ES-I3 (cell line): Measurements from ENCODE around the gene ZBED4.
"Not testable (repeated sequence)": the region's sequence is repeated elsewhere in the genome, so short reads cannot be mapped to it uniquely, and the experiment has no call there.

Source experiments
- H3K36me3 ChIP-seq: 2 replicates; pipeline ENCODE4 v1.6.1; 2013; ENCODE audit warnings: mild to moderate bottlenecking, low read length, control low read depth, moderate library complexity; ENCODE audit not compliant: insufficient read depth
- H3K4me1 ChIP-seq: 2 replicates; pipeline ENCODE4 v1.6.1; 2013; ENCODE audit warnings: mild to moderate bottlenecking, control low read depth, low read length; ENCODE audit not compliant: insufficient read depth
- H3K9ac ChIP-seq: 2 replicates; pipeline ENCODE4 v1.6.1; 2013; ENCODE audit warnings: low read depth, mild to moderate bottlenecking, low read length, moderate library complexity
- H3K9me3 ChIP-seq: 2 replicates; pipeline ENCODE4 v1.6.1; 2013; ENCODE audit warnings: mild to moderate bottlenecking, low read length, moderate library complexity; ENCODE audit not compliant: control insufficient read depth, insufficient read depth

The ZBED4 gene

DNA sequence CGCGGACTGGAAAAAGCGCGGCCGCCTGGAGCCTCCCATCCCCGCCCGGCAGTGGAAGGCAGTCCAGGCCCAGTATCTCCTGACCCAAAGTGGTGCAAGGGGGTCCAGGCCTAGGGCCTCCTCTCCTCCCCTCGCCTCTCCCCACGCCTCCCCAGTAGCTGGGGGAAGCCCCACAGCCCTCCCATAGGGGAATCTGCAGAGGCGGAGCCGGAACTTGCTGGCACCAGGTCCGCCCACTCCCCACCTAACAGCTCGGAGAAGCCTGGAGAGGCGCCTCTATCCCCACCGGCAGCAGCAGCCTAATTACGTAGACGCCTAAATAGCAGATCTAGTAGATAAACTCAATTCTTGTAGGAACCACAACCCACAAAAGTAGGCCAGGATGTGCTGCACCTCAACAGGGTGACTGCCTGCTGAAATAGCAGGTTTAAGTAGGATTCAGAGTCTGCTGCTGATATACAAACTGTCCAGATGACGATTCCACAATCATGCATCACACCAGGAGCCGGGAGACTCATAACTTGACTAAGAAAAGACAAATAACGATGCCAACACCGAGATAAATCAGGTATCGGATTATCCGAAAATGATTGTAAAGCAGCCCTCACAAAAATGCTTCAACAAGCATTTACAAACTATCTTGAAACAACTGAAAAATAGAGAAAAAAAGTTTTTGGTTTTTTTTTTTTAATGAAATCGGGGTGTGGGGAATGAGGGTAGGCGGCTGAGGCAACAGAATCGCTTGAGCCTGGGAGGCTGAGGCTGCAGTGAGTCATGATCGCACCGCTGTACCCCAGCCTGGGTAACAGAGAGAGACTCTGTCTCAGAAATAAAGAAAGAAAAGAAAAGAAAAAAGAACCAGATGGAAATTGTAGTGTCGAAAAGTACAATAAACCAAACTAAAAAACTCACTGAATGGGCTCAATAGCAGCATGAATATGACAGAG, 14.6 kb upstream of the ZBED4 start:
- peak overlapping the region; percentile 47; the same call in 1 of the 2 replicates for H3K9ac ChIP-seq

DNA sequence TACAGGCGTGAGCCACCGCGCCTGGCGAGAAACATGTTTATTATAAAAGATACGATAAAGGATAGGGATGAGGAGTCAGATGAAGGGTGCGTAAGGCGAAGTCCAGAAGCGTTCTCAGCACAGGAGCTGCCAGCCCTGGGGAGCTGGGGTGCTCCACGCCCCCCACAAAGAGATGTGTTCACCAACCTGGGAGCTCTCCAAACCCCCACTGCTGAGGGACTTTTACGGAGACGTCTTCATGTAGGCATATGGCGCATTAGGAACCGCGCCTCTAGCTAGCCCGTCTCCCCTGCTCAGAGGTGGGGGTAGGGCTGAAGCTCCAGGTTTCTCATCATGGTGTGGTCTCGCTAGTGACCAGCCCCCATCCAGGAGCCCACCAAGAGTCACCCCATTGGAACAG, 8.4 kb upstream of the ZBED4 start:
- Histone ChIP-seq H3K9me3 (no peaks in the 10 kb centered on the region), H3K36me3 (no peaks in the 10 kb centered on the region), H3K4me1 (no peaks in the 10 kb centered on the region), H3K9ac (no peak overlapping the region)

More for the DNA sequence above, 14.6 kb upstream of the ZBED4 start:
- Histone ChIP-seq H3K36me3 (no peaks in the 10 kb centered on the region), H3K4me1 (peaks cover 6% of the 10 kb centered on the region; the same call in 1 of the 2 replicates), H3K9me3 (no peaks in the 10 kb centered on the region)

DNA sequence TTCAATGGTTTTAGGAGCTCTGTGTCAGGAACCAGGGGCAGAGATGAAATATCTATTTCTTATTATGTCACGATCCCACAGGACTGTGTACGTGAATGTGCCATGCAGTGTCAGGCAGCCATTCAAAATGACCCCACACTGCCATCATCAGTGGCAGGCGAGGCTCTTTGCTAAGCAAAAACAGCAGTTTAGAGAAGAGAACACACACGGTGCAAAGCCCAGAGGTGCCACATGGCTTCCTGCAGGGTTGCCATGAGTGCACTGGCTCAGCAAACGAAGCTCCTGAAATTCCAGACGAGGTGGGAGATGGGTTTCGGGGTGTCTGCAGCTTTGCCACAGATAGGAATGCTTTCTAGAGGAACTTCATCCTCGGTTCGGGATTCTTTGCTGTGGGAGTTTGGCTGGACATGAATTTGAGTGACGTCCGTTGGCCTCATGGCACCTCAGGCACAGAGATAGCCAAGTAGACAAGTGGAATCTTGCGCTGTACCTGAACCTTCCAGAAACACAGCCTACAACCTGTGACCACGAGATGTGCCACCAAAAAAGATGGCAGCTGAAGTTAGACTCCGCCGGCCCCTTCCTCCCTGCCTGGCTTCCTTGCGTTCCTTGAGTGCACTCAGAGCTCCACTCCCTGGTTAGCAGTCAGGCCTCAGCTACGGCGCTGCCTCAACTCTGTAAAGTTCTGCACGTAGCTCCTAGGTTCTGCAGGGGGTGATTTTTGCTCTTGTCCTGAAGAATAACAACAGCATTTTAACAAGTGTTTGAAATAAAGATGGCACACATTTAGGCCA, 7.8 kb upstream of the ZBED4 start:
- no peaks in the 10 kb centered on the region for H3K36me3 ChIP-seq

DNA sequence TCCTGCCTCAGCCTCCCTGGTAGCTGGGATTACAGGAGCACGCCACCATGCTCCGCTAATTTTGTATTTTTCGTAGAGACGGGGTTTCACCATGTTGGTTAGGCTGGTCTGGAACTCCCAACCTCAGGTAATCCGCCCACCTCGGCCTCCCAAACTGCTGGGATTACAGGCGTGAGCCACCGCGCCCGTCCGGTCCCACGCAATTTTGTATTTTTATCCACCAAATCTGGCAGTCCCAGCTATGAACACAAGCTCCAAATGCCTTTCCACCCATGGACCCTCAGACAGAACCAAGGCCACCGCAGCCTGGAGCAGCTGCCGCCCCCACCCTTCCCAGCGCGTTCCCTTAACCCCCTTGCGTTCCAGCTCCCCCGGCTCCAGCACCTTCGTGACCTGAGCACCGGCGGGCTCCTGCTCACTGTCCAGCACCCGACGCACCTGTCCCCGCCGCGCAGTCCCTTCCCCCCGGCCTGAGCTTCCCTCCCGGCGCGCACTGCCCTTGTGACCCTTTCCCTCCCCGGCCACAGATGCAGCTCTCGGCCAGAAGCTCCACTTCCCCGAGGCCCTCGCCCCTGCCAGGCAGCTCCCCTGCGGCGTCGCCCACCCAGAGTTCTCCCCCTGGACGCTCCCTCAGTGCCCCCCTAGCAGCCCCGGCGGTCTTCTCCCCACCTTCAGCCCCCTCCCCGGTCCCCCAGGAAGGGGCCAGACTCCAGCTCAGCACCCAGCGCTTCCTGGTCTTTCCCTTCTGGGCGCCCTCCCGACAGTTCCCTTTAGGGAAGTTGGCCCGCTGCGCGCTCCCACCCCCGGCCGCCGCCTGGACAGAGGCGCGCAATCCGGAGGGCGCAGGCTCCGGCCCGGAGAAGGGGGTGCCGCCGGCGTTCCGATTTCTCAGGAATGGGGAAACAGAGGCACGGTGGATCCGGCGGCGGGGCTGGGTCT, 5.6 kb upstream of the ZBED4 start:
- Histone ChIP-seq H3K9me3 (no peaks in the 10 kb centered on the region), H3K36me3 (no peaks in the 10 kb centered on the region), H3K4me1 (no peaks in the 10 kb centered on the region), H3K9ac (peak overlapping the region; percentile 60; the same call in 1 of the 2 replicates)

More for the DNA sequence above, 7.8 kb upstream of the ZBED4 start:
- Histone ChIP-seq H3K9me3 (no peaks in the 10 kb centered on the region), H3K9ac (no peak overlapping the region), H3K4me1 (no peaks in the 10 kb centered on the region)

DNA sequence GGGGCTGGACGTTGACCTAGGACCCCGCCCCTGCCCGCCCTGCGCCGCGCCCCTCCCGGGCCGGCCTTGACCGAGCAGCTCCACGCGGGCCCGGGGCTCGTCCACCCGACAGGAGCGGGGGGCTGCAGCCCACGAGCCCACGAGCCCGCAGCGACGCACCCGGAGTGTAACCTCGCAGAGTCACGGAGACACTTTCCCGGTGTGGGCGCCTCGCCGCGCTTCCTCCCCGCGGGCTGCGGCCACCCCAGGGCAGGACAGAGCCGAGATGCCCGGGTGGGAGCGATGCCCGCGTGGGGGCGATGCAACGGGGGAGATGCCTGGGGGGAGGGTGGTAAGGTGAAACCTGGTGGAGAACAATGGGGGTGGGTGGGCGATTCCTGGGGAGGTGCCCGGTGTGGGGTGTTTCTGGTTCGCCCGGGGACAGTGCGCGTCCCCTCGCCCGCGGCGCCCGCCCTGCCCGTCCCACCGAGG, 4.9 kb upstream of the ZBED4 start:
- Histone ChIP-seq H3K36me3 (no peaks in the 10 kb centered on the region), H3K9me3 (no peaks in the 10 kb centered on the region), H3K4me1 (no peaks in the 10 kb centered on the region), H3K9ac (peak overlapping the region; percentile 60; the same call in 1 of the 2 replicates)

DNA sequence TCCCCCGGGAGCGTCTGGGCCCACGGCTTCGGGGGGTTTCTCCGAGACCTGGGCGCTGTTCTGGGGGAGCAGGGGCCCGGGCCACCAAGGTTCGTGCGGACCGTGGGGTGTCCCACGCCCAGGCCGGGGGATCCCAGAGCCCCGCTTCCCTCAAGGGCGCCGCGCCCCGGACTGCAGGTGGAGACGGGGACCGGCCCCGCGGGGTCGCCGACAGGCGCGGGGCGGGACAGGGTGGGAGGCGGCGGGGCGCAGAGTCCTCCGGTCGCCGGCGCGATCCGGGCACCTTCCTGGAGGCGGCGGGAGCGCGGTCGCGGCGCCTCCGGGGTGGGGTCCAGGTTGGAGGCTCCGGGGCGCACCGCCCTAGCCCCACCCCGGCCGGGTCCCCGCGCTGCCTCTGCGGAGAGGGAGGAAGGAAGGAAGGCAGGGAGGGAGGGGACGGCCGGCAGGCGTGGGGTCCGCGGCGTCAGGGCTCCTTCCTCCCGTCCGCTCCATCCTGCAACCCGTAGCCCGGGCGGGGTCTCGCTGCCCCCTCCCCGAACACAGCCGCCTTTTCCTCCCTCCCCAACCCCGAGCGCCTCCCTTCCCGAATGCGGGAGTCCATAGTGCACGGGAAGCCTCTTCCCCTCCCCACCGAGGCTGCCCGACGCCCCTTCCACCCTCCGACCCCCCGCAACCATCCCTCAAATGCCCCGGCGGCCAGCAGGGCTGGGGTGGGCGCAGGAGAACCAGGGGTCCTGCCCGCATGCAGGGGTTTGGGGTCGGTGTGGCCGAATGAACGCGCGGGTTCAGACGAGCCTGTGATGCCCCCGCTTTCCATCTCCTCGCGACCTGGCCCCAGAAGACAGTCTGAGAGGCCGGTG, 4.3 kb upstream of the ZBED4 start:
- Histone ChIP-seq H3K4me1 (no peaks in the 10 kb centered on the region), H3K36me3 (no peaks in the 10 kb centered on the region), H3K9ac (peak overlapping the region; percentile 38; the same call in 1 of the 2 replicates), H3K9me3 (no peaks in the 10 kb centered on the region)

DNA sequence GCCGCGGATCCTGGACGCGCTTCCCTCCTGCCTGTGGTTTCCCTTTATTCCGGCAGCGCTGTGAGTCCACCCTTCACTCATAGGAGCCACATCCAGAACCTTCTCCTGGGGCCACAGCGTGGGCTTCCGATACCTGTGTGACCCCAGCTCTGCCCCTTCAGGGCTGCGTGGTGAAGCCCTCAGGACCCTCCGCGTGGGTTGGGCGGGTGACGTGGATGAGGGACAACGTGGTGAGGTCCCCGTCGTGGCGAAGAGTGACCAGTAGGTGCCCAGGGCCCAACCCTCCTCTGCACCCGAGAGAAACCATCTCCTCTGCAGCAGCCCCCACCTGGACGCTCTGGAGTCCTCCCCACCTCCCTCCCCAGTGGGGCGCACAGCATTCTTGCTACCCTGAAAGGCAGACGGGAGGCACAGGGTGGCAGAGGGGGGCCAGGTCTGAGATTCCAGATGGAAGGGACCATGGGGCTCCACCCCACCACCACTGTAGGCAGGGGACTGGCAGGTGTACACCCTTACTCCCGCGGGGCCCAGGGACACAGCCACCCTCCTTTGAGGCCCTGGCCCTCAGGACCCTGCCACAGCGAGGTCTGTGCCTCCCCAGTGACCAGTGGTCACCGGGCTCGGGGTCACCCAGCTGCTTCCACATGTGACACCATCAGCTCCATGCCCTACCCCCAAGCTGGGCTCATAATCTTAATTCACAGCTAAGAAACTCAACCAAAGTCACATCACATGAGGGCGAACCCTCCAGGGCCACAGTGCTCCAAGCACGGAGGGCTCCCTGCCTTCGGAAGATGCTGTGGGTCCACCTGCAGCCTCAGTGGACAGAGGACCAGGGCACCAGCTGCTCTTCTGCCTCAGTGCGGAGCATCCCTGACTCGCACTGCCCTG, 3.4 kb upstream of the ZBED4 start:
- Histone ChIP-seq H3K36me3 (no peaks in the 10 kb centered on the region), H3K9me3 (no peaks in the 10 kb centered on the region), H3K4me1 (peaks cover 1% of the 10 kb centered on the region), H3K9ac (no peak overlapping the region; the same call in 1 of the 2 replicates)

DNA sequence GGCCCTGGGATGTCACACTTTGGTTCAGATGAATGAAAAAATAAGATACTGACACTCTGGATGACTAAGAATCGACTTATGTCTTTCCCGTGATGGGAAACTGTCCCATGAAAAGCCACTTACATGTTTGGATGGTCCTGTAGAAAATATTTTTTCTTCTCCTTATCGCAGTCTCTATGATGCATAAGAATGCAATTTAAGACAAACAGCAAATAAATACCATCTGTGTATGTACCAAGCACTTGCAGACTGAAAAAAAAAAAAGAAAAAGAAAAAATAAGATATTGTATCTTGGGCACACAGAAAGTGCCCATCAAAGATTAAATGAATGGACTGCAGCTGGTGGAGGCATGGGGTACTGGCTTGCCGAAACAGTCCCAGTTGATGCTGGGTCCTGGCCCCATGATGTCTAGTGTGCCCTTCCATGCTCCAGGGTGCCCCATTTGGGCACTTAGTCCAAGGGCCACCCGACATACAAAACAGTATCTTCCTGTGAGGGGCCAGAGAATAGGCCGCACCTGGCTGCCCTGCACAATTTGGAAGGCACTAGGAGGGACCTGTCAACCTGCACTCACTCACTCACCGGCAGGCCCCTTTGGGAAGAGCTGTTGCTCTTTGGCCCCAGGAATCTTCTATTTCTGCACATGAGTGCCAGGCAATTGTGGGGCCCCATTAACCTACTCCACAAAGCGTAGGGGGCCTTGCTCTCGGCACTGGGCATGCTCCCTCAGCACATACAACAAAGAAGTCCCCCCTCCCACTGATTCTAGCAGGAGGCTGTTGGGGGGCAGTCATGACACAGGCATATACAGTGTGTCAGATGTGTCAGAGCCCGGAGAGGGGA, 2.5 kb upstream of the ZBED4 start:
- H3K4me1 ChIP-seq: peaks cover 11% of the 10 kb centered on the region
- no peaks in the 10 kb centered on the region for H3K9me3 ChIP-seq
- no peak overlapping the region for H3K9ac ChIP-seq
- H3K36me3 ChIP-seq: no peaks in the 10 kb centered on the region

DNA sequence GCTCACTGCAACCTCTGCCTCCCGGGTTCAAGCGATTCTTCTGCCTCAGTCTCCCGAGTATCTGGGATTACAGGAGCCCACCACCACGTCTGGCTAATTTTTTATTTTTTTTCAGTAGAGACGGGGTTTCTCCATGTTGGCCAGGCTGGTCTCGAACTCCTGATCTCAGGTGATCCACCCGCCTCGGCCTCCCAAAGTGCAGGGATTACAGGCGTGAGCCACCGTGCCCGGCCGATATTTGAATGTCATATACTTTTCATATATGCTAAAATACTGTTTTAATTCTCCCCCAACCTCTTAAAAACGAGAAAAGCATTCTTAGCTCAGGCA, 1.1 kb upstream of the ZBED4 start:
- H3K9me3 ChIP-seq, H3K36me3 ChIP-seq: not testable (repeated sequence)
- peaks cover 12% of the 10 kb centered on the region for H3K4me1 ChIP-seq
- peak overlapping the region; percentile 78; the same call in 1 of the 2 replicates for H3K9ac ChIP-seq

DNA sequence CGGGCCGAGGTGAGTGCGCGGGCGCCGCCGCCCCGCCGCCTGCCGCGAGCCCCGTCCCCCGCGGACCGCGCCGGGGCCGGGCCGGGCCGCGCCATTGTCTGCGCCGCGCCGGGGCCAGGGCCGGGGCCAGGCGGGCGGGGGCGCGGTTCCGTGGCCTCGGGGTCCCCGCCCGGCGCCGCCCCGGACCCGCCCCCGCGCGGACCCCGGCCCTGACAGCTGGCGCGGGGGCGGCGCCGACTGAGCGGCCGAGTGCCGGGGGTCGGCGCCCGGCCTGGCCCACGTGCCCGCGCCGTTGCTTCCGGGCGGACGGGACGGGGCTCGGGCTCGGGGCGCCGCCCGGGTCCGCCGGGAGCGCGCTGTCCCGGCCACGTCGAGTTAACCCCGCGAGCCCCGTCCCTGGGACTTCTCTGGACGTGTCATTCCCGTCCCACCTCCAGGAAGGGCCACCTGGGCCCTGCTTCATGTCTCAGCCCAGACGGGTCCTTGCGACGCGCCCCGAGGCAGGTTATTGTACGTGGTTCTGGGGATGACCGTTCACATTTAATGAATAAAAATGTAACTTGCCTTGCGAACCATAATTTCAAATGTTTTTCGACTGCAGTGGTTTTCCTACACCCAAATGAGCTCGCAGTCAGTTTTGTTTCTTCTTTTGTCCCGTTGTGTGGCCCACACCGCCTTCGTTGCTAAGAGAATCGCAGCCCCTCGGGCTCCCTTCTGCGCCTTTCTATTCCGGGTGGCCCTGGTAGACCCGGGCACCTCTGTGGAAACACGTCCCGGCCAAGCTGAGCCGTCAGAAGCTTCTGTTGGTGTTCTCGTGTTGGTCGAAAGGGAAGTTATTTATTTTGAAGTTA, 562 bp downstream of the ZBED4 start:
- no peaks in the 10 kb centered on the region for H3K36me3 ChIP-seq
- peaks cover 12% of the 10 kb centered on the region for H3K4me1 ChIP-seq
- no peaks in the 10 kb centered on the region for H3K9me3 ChIP-seq
- H3K9ac ChIP-seq: peak overlapping the region; percentile 93

DNA sequence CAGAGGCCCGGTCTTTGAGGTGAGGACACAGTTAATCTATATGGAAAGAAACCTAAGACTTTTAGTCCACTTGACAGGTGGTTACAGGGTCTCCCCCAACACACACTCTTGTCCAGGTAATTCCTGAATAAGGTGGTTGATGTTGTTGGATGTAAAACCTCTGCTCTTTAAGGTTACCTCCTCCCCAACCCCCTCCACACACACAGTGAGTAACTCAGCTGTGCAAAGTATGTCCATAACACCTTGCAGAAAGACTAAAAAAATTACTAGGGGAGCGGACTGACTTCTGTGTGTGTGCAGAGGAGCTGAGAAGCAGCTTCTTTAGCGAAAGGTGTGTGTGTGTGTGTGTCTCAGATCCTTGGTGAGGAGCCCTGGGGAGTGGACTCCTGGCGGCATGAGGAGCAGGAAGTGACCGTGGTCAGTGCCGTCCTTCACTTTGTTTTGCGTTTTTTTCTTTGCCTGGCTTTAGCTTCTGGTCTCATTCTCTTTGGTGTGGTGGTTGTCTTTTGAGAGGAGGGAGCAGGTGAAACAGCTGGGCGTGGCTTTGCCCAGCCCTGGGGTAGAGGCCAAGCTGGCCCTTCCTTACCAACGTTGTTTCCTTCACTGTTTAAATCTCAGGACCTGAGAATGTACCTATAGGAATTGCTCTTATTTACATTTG, 1.7 kb downstream of the ZBED4 start:
- no peaks in the 10 kb centered on the region for H3K36me3 ChIP-seq
- H3K9me3 ChIP-seq: no peaks in the 10 kb centered on the region; the same call in 1 of the 2 replicates
- H3K9ac ChIP-seq: peak overlapping the region; percentile 93; the same call in 1 of the 2 replicates
- peaks cover 12% of the 10 kb centered on the region for H3K4me1 ChIP-seq
